NCI-H774 (cell line): ENCODE data around the gene ADCK1.
"Not testable (repeated sequence)": the region's sequence is repeated elsewhere in the genome, so short reads cannot be mapped to it uniquely, and the experiment has no call there.

Source experiments
- DNase-seq: peaks from one replicate; lab custom pipeline; 2025; lab: John Stamatoyannopoulos, UW

Gene ADCK1, protein sequence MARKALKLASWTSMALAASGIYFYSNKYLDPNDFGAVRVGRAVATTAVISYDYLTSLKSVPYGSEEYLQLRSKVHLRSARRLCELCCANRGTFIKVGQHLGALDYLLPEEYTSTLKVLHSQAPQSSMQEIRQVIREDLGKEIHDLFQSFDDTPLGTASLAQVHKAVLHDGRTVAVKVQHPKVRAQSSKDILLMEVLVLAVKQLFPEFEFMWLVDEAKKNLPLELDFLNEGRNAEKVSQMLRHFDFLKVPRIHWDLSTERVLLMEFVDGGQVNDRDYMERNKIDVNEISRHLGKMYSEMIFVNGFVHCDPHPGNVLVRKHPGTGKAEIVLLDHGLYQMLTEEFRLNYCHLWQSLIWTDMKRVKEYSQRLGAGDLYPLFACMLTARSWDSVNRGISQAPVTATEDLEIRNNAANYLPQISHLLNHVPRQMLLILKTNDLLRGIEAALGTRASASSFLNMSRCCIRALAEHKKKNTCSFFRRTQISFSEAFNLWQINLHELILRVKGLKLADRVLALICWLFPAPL

DNA sequence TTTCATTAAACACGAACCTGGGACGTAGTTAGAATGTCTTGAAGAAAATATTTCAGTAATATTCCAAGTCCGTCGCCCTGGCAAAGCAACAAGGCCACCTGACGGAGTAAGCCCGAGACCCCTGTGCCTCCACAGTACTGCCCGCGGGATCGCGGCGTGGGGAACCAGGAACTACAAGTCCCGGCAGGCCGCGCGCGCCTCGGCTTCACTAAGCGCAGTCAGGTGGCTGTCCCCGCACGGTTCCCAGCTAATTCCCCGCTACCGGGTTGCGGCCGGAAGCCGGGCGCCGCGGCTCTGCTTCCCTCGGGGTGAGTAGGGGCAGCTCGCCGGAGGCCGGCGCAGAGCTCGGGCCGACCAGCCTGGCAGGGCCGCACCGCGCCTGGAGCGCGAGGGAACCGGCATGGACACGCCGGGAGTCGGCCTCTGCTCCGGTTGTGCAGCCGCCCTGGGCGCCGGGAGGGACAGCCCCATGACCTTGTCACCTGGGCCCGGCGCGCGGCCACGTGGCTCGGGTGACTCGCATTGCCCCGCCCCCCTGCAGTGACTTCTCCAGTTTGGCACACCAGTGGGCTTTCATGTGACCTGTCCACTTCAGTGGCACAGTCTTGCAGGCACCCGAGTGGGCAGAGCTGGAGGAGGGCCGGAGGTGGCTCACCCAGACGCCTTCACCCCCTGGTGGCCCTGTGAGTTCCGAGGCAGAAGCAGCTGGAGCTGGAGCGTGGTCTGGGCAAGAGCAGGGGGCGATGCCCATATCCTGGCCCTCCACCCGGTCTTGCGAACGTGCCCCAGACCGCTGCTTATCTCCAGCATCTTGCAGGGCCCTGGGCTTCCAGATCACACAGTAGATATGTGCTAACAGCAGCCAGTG, at the start of gene ADCK1:
Gene ADCK1 (plus strand): TSS at position 247 of the 868 bp plus-strand sequence. CDS start 18,870 bp downstream, outside the sequence.
- DNase-seq, result peak; percentile 51

DNA sequence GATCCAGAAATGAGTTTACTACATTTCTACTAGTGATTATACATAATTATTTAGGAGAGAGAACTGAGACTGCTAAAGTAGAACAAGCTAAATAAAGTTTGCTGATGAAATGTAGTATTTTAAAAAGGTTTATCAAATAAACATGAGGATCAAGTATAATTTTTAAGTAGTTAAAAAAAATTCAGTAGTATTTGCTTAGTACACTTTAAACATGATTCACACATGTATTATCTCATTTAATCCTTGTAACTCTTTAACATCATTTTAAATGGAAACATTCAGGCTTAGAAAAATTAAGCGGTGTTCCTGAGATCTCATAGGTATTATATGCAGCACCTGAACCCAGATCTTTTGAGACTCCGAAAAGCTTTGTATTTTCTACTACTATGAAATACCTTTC, 47.6 kb upstream of the ADCK1 start:
- no peak for DNase-seq

DNA sequence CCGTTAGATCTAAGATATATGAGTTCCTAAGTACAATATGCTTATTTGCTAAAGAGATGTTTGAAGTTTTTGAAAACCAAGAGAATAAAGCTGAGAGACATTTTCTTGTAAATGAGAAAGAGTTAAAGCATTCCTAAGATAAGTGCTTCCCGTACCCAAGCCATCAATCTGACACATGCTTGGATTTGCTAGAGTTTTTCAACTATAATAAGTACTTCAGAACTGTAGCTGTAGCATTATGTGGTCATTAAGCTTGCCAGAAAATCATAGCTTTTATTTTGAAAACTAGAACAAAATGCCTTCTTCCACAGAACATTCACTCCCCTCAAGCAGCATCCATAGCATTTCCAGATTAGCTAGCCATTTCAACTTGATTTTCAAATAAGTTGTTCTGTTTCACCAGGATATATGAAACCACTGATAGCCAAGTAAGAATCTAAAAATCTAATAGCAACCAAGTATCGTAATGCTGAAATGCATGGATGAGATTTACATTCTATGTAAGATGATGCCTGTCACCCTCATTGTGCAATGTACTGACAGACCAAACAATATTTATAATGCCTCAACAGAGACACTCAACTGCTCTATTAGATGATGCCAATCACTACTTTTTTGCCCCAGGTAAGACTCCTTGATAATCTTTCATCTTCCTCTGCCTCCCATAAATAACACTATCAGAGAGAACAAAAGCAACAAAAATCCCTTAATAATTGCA, 47.0 kb upstream of the ADCK1 start:
- no peak for DNase-seq

- DNase-seq, result peak; percentile 85
Observed at GRCh38 chr14:77760381-77761204, 39.3 kb upstream of the ADCK1 start, which contains the start of gene SNW1. Gene SNW1, minus strand, starts transcription at chr14:77761156. Its CDS starts 29 bp downstream, at chr14:77761127.

- no peak for DNase-seq
Observed at GRCh38 chr14:77761205-77761931, 38.5 kb upstream of the ADCK1 start.

GRCh38 chr14:77763316-77763715, 36.6 kb upstream of the ADCK1 start:
- DNase-seq, result no peak

GRCh38 chr14:77763978-77764377, 35.9 kb upstream of the ADCK1 start:
- DNase-seq, result no peak

DNA sequence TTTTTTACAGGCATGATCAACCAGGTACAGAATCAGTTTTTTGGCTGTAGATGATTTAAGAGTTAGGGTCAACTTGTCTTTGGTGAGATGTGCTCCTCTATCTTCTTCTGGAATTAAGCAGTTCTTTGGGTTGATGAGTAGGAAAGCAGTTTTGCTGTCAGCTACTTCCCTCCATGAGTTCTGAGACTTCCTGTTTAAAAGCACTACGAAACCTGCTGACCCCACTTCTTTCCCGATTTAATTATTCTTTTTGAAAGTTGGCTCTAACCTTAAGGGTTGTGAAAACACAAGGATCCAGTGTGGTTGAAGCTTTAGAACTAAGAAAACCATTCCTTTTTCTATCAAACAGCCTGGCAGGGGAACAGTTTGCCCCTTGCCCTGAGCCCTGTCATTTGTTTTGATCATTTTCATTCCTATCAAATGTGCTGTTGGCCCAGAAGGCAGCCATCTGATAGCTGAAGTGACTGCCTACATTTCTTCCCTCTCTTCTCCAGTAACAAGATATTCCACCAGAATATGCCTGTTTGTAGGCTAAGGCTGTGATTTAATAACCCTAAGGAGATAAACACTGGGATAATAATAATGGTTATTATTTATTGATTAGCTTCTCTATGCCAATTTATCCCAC, 31.4 kb upstream of the ADCK1 start:
- not testable (repeated sequence) for DNase-seq

GRCh38 chr14:77773966-77774365, 25.9 kb upstream of the ADCK1 start:
- not testable (repeated sequence) for DNase-seq

DNA sequence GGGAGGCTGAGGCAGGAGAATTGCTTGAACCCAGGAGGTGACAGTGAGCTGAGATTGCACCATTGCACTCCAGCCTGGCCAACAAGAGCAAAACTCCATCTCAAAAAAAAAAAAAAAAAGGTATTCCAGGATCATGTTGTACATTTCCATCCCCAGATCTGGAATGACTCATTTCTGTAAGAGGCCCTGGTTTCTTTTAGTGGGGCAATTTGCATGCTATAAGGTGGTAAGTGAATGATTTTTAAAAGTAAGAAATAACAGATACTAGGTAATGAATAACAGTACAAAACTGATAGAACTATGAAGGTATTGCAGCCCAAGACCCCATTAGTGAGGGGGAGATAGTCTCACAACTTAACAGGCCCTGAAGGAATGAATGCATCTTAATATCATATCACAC, 17.7 kb upstream of the ADCK1 start:
- no peak for DNase-seq

- DNase-seq, result no peak
Observed at GRCh38 chr14:77786148-77786547, 13.8 kb upstream of the ADCK1 start.

DNA sequence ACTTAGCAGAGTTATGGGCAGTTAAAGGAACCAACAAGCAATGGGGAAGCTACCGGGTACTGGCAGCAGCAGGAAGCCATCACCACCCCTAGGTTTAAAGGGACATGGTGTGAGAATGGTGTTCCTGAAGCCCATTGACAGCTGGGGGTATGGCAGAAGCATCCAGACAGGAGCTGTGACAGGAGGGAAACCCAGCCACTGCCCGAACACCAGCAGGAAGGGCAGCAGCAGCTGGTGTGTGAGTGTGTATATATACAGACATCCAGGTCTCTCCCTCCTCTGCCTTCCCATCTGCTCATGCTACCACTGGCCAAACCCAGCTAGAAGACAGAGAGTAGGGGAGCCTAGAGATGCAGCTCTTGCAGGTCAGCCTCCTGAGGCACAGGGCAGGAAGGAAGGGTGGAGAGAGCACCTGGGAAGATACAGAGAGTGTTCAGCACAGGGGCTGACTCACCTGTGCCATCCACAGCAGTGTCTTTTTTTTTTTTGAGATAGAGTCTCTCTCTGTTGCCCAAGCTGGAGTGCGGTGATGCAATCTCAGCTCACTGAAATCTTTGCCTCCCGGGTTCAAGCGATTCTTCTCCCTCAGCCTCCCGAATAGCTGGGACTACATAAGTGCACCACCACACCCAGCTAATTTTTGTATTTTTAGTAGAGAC, 9.2 kb upstream of the ADCK1 start:
- no peak for DNase-seq

GRCh38 chr14:77791225-77791600, 8.7 kb upstream of the ADCK1 start:
- DNase-seq, result no peak

GRCh38 chr14:77793255-77793654, 6.7 kb upstream of the ADCK1 start:
- DNase-seq, result not testable (repeated sequence)

GRCh38 chr14:77794357-77794756, 5.6 kb upstream of the ADCK1 start:
- DNase-seq, result no peak

GRCh38 chr14:77799456-77799855, 453 bp upstream of the ADCK1 start:
- not testable (repeated sequence) for DNase-seq

DNA sequence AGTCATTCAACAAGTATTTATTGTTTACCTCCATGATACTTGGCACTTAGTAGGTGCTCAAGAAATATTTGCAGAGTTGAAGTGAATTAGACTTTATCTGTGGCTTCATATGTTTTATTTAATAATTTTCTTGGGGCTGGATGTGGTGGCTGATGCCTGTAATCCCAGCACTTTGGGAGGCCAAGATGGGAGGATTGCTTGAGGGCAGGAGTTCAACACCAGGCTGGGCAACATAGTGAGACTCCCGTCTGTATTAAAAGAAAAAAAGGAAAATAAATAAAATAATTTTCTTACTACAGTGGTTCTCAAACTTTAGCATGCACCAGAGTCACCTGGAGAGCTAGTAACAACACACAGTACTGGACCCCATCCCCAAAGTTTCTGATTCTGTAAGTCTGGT, 905 bp downstream of the ADCK1 start:
- DNase-seq, result no peak

DNA sequence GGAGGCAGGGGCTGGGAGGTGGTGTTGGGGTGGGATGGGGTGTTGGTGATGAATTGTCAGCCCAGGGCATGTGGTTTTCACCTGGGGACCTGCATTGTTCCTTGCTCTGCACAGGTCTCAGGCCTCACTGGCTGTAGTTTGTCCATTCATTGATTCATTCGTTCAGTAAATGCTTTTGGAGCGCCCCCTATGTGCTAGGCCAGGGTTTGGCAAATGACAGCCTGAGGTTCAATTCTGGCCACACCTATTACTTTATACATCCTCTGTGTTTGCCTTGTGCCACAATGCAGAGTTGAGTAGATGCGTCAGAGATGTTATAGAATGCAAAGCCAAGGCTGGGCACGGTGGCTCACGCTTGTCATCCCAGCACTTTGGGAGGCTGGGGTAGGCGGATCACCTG, 4.7 kb downstream of the ADCK1 start:
- DNase-seq, result no peak

GRCh38 chr14:77805706-77806105, 5.8 kb downstream of the ADCK1 start:
- no peak for DNase-seq
